Endothelial cell of umbilical vein (primary cell): ENCODE results near the gene ULK1. TPM values are rescaled to one million over a fixed set of nuclear protein-coding genes. Genes with fewer than 3 reads are reported as not detected.

ENCODE experiments used
- BruUV-seq: library from RNA; stranded (reverse); fragments of 400-500 nt; replicated peaks from 2 replicates; lab custom pipeline; 2021; lab: Mats Ljungman, UMichigan
- CTCF ChIA-PET: fragments of 300-600, 350-600 bp; sonication (Branson Sonifier 250); formaldehyde crosslinking; loops from one replicate; lab custom pipeline; 2021; ENCODE audit warnings: antibody characterized with exemption, inconsistent platforms; lab: Charles Lee
- POLR2A ChIA-PET: fragments of 300-600, 350-600 bp; sonication (Branson Sonifier 250); formaldehyde crosslinking; loops from one replicate; lab custom pipeline; 2021; ENCODE audit warnings: antibody characterized with exemption, inconsistent platforms; lab: Charles Lee
- DNase-seq: peaks from one replicate; pipeline ENCODE4 v3.0.0-alpha.2; 2011; ENCODE audit warnings: low read depth, low spot score
- FAIRE-seq: peaks from 2 replicates; lab custom pipeline; 2011; peaks lifted over from hg19 to GRCh38; lab: Jason Lieb, UNC
- H2AFZ ChIP-seq: 2 replicates; pipeline ENCODE4 v1.6.0; 2012; ENCODE audit warnings: low read depth, low read length, control low read depth, inconsistent platforms
- H3K27ac ChIP-seq: 2 replicates; pipeline ENCODE4 v1.5.1; 2011; ENCODE audit warnings: low read depth, mild to moderate bottlenecking, control low read depth, low read length, moderate library complexity; ENCODE audit not compliant: insufficient read depth
- H3K27me3 ChIP-seq, 2 experiments: 2 replicates each; pipeline versions ENCODE4 v1.6.0 to v1.6.1; 2011; ENCODE audit warnings: low read length in 2 of 2, mixed read lengths in 1 of 2; ENCODE audit not compliant: control insufficient read depth in 2 of 2, insufficient read depth in 2 of 2
- H3K36me3 ChIP-seq, 2 experiments: 2 replicates in 1 of 2; 3 replicates in 1 of 2; pipeline ENCODE4 v1.5.1; 2011; ENCODE audit warnings: low read length in 2 of 2, mild to moderate bottlenecking in 1 of 2, moderate library complexity in 1 of 2; ENCODE audit not compliant: control insufficient read depth in 2 of 2, insufficient read depth in 2 of 2; ENCODE audit errors: extremely low read depth in 1 of 2
- H3K4me1 ChIP-seq: 3 replicates; pipeline ENCODE4 v1.5.1; 2011; ENCODE audit warnings: mild to moderate bottlenecking, low read length; ENCODE audit not compliant: control insufficient read depth, insufficient read depth; ENCODE audit errors: extremely low read depth
- H3K4me2 ChIP-seq: 2 replicates; pipeline ENCODE4 v1.6.1; 2011; ENCODE audit warnings: low read length, control low read depth, mixed read lengths; ENCODE audit not compliant: insufficient read depth
- H3K4me3 ChIP-seq, 3 experiments: fragments of 200-600 bp in 1 of 3; sonication (generic), shearing (Covaris generic) in 1 of 3; replicated peaks in 1 of 3; 2 replicates each; pipeline ENCODE4 v1.5.1; 2011 to 2016; ENCODE audit warnings: control low read depth in 3 of 3, low read length in 3 of 3, mild to moderate bottlenecking in 2 of 3, inconsistent platforms in 1 of 3, low read depth in 1 of 3, moderate library complexity in 1 of 3; ENCODE audit not compliant: insufficient read depth in 1 of 3
- H3K79me2 ChIP-seq: 2 replicates; pipeline ENCODE4 v1.6.0; 2012; ENCODE audit warnings: low read length, inconsistent platforms; ENCODE audit not compliant: control insufficient read depth, insufficient read depth
- H3K9ac ChIP-seq: replicated peaks from 2 replicates; pipeline ENCODE3; 2011; ENCODE audit warnings: low read length, control low read depth; ENCODE audit not compliant: insufficient read depth; ENCODE audit errors: extremely low read depth
- H3K9me1 ChIP-seq: replicated peaks from 3 replicates; pipeline ENCODE4 v1.6.0; 2011; ENCODE audit warnings: mild to moderate bottlenecking, low read length; ENCODE audit not compliant: control insufficient read depth, insufficient read depth; ENCODE audit errors: extremely low read depth
- H3K9me3 ChIP-seq: replicated peaks from 2 replicates; pipeline ENCODE4 v1.5.1; 2012; ENCODE audit warnings: low read length, inconsistent platforms; ENCODE audit not compliant: control insufficient read depth, insufficient read depth
- H4K20me1 ChIP-seq: replicated peaks from 2 replicates; pipeline ENCODE3; 2011; ENCODE audit warnings: mild to moderate bottlenecking, low read length; ENCODE audit not compliant: control insufficient read depth, insufficient read depth; ENCODE audit errors: extremely low read depth
- EZH2 ChIP-seq: IDR thresholded peaks from 2 replicates; pipeline ENCODE4 v1.6.1; 2012; ENCODE audit warnings: borderline replicate concordance, low read depth, mild to moderate bottlenecking, moderate library complexity, low read length, inconsistent platforms; ENCODE audit not compliant: severe bottlenecking
- FOS ChIP-seq: IDR thresholded peaks from 2 replicates; pipeline ENCODE4 v1.6.1; 2011; ENCODE audit warnings: mild to moderate bottlenecking, low read length, moderate library complexity, borderline replicate concordance; ENCODE audit not compliant: insufficient read depth
- GATA2 ChIP-seq: IDR thresholded peaks from 2 replicates; pipeline ENCODE4 v1.7.0; 2011; ENCODE audit warnings: low read depth, mild to moderate bottlenecking, moderate library complexity, mixed read lengths, low read length; ENCODE audit not compliant: insufficient read length, insufficient read depth
- JUN ChIP-seq: IDR thresholded peaks from 2 replicates; pipeline ENCODE4 v1.6.1; 2011; ENCODE audit warnings: borderline replicate concordance, low read depth; ENCODE audit not compliant: insufficient read length, insufficient read depth
- MYC ChIP-seq: IDR thresholded peaks from one replicate; pipeline ENCODE4 v1.6.1; 2011; ENCODE audit warnings: mild to moderate bottlenecking, low read depth, low read length
- POLR2A ChIP-seq: IDR thresholded peaks from 2 replicates; pipeline ENCODE4 v1.6.1; 2012; ENCODE audit warnings: low read depth, mild to moderate bottlenecking, control low read depth, low read length
- POLR2AphosphoS5 ChIP-seq: IDR thresholded peaks from 2 replicates; pipeline ENCODE4 v1.6.1; 2012; ENCODE audit warnings: low read depth, mild to moderate bottlenecking, control low read depth, low read length, moderate library complexity; ENCODE audit not compliant: insufficient read depth
- dilution Hi-C: fragments of 300-500 bp; cut with MboI; formaldehyde crosslinking; loops from one replicate; pipeline ENCODE4 v1.15.0; 2019; ENCODE audit warnings: low sequenced_read_pairs; ENCODE audit not compliant: extremely low pct_ligation_motif_present
- intact Hi-C: fragments of 100-400 bp; cut with micrococcal nuclease; formaldehyde crosslinking; loops from one replicate; pipeline ENCODE4 v1.10.0; 2022
- polyA plus RNA-seq, 4 experiments: library from polyadenylated mRNA; depleted of rRNA in 3 of 4; stranded (reverse) in 3 of 4; unstranded in 1 of 4; fragments of >200 nt; gene quantifications; 2 replicates each; pipeline versions ENCODE4 v1.2.1 to v1.2.3, GENCODE V29; 2011 to 2012; ENCODE audit warnings: missing spikeins in 1 of 4
- total RNA-seq: library from RNA; stranded (reverse); gene quantifications from 2 replicates; pipeline ENCODE4 v1.2.3, GENCODE V29; 2021
- TF ChIP-seq, protein P1 (sequence below): IDR thresholded peaks from 2 replicates; pipeline ENCODE4 v1.6.1; 2011; ENCODE audit not compliant: insufficient read depth, insufficient read length
- TF ChIP-seq, protein P2 (sequence below), 2 donors: IDR thresholded peaks; 1 replicate in 1 of 2; 2 replicates in 1 of 2; pipeline ENCODE4 v1.5.1; 2011; ENCODE audit warnings: low read length in 2 of 2, mild to moderate bottlenecking in 2 of 2, moderate library complexity in 2 of 2, control low read depth in 1 of 2, inconsistent platforms in 1 of 2, low read depth in 1 of 2; ENCODE audit not compliant: insufficient read depth in 1 of 2; ENCODE audit errors: extremely low read depth in 1 of 2

ULK1 gene
- total and polyA plus RNA-seq, 2 donors (not counting 3 experiments of a cell fraction or from before 2014, with no cell fraction given), result 14.4 to 38.2 TPM

DNA sequence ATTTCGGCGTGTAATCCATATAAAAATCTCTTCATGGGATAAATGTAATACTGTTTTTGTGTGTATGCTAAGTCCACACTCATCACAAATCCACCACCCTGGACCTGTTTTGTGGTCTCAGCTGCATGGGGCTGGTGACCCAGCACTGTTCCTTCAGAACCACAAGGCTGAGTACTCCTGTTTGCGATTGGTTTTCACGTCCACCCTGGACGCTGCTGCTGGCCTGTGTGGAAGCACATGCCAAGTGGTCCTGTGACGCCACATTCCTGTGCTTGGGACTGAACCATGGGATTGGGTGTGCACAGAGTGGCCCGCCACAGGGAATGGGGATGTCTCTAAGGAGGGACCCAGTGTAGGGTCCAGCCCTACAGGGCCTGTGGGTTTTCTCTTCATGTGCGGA, 39.0 kb downstream of the ULK1 start:
- Histone ChIP-seq H3K36me3 (peaks cover 13 to 22% of the 10 kb centered on the region in 2 experiments), H3K9ac (no peak overlapping the region), H3K9me1 (no peaks in the 10 kb centered on the region), H3K27me3 (no peaks in the 10 kb centered on the region), H3K4me2 (no peak overlapping the region), H3K4me3 (no peak overlapping the region), H3K9me3 (no peaks in the 10 kb centered on the region), H3K27ac (no peak overlapping the region), H3K79me2 (peaks cover 24% of the 10 kb centered on the region), H3K4me1 (peaks cover 8% of the 10 kb centered on the region), H2AFZ (no peak overlapping the region), H4K20me1 (no peaks in the 10 kb centered on the region)
- ChIA-PET CTCF (no interaction called here), POLR2A (no interaction called here)
- TF ChIP-seq JUN (no peak), GATA2 (no peak), EZH2 (no peak), POLR2A (no peak), FOS (no peak), MYC (no peak), POLR2AphosphoS5 (no peak)
- TF ChIP-seq, protein P1, sequence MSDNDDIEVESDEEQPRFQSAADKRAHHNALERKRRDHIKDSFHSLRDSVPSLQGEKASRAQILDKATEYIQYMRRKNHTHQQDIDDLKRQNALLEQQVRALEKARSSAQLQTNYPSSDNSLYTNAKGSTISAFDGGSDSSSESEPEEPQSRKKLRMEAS, result no peak
- TF ChIP-seq, protein P2, sequence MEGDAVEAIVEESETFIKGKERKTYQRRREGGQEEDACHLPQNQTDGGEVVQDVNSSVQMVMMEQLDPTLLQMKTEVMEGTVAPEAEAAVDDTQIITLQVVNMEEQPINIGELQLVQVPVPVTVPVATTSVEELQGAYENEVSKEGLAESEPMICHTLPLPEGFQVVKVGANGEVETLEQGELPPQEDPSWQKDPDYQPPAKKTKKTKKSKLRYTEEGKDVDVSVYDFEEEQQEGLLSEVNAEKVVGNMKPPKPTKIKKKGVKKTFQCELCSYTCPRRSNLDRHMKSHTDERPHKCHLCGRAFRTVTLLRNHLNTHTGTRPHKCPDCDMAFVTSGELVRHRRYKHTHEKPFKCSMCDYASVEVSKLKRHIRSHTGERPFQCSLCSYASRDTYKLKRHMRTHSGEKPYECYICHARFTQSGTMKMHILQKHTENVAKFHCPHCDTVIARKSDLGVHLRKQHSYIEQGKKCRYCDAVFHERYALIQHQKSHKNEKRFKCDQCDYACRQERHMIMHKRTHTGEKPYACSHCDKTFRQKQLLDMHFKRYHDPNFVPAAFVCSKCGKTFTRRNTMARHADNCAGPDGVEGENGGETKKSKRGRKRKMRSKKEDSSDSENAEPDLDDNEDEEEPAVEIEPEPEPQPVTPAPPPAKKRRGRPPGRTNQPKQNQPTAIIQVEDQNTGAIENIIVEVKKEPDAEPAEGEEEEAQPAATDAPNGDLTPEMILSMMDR (IDR thresholded peaks at IDR 0.05; ENCODE audit: extremely low read depth in 1 of 2, insufficient read depth in 1 of 2, low read depth in 1 of 2, low read length in 2 of 2), result no peak
- no peak for DNase-seq
- intact Hi-C loops, result no loop called here
- dilution Hi-C loops, result no loop called here
- BruUV-seq, result no TSS peak
- no peak for FAIRE-seq
